ENCODE data around the gene SPOCK3. TPM values are rescaled to one million over a fixed set of nuclear protein-coding genes. Genes with fewer than 3 reads are reported as not detected.

The SPOCK3 gene
- total RNA-seq, 1 donor from 2014 or later, result 2.3 TPM

DNA sequence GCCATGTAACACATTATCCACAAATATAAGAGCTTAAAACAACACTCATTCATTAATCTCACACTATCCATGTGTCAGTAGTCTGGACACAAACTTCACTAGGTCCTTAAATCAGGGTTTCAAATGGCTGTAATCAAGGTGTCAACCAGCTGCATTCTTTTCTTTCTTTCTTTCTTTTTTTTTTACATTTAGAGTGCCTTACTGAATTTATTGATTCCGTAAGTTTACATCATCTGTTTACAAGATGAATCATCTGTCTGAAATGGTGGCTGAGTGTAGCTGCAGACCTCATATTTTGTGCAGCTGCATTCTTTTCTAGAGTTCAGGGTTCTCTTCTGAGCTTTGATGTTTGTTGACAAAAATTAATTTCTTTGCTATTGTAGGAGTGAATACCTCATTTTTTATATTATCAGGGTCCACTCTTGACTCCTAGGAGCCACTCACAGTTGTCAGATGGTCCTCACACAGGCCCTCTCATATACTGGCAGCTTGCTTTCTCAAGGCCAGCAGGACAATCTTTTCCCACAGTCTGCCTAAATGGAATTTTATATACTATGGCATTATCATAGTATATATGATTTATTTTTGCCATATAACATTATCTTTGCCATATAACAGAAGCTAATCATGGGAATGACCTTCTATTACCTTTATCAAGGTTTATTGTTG, 37.8 kb downstream of the SPOCK3 start:
- DNase-seq (ENCODE audit: low spot score in 2 of 2, unreplicated experiment in 2 of 2), result no peak
- H3K4me1 Mint-ChIP-seq, result peaks cover 7% of the 10 kb centered on the region
- no peak overlapping the region for H3K4me3 Mint-ChIP-seq
- no peaks in the 10 kb centered on the region for H3K36me3 Mint-ChIP-seq
- H3K27me3 Mint-ChIP-seq (ENCODE audit: low read depth), result no peaks in the 10 kb centered on the region
- H3K27ac Mint-ChIP-seq, result no peak overlapping the region
- TF ChIP-seq, protein P1, sequence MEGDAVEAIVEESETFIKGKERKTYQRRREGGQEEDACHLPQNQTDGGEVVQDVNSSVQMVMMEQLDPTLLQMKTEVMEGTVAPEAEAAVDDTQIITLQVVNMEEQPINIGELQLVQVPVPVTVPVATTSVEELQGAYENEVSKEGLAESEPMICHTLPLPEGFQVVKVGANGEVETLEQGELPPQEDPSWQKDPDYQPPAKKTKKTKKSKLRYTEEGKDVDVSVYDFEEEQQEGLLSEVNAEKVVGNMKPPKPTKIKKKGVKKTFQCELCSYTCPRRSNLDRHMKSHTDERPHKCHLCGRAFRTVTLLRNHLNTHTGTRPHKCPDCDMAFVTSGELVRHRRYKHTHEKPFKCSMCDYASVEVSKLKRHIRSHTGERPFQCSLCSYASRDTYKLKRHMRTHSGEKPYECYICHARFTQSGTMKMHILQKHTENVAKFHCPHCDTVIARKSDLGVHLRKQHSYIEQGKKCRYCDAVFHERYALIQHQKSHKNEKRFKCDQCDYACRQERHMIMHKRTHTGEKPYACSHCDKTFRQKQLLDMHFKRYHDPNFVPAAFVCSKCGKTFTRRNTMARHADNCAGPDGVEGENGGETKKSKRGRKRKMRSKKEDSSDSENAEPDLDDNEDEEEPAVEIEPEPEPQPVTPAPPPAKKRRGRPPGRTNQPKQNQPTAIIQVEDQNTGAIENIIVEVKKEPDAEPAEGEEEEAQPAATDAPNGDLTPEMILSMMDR (IDR thresholded peaks at IDR 0.05; ENCODE audit: unreplicated experiment), result no peak
- peaks cover 5% of the 10 kb centered on the region for H3K9me3 Mint-ChIP-seq

DNA sequence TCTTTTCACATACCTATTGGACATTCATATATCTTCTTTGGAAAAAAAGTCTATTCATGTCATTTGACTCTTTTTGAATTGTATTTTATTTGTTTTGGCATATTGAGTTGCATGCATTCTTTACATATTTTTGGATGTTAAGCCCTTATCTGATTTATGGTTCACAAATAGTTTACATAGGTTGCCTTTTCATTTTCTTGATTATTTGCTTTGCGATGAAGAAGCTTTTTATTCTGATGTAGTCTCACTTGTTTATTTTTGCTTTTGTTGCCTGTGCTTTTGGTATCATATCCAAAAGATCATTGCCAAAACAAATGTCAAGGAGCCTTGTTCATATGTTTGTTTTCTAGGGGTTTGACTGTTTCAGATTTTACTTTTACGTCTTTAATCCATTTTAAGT, 43.9 kb downstream of the SPOCK3 start:
- H3K27me3 Mint-ChIP-seq (ENCODE audit: low read depth), result no peaks in the 10 kb centered on the region
- peaks cover 5% of the 10 kb centered on the region for H3K4me1 Mint-ChIP-seq
- no peak overlapping the region for H3K27ac Mint-ChIP-seq
- H3K4me3 Mint-ChIP-seq, result no peak overlapping the region
- DNase-seq (ENCODE audit: low spot score in 2 of 2, unreplicated experiment in 2 of 2), result no peak
- H3K36me3 Mint-ChIP-seq, result no peaks in the 10 kb centered on the region
- TF ChIP-seq, protein P1 (IDR thresholded peaks at IDR 0.05; ENCODE audit: unreplicated experiment), result no peak
- peaks cover 7% of the 10 kb centered on the region for H3K9me3 Mint-ChIP-seq

DNA sequence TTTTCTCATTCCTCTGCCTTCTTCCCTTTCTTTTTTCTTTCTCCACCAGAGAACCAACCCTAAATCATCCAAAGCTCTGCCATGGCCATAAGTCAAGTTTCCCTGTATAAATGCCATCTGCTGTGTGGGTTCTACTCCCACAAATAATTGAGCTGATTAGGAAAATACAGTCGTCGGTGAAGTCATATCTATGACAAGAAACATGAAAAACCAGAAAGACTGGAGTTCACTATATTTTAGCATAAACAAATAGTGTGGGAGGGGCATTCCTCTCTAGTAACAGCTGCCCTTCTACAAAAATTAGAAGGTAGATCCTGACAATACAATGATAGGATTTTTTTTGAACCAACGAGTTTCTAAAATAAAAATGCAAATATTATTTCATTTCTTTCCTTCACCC, 48.8 kb downstream of the SPOCK3 start:
- Mint-ChIP-seq H3K4me1 (peaks cover 25% of the 10 kb centered on the region), H3K36me3 (no peaks in the 10 kb centered on the region), H3K4me3 (no peak overlapping the region), H3K27me3 (ENCODE audit: low read depth) (no peaks in the 10 kb centered on the region), H3K27ac (peak overlapping the region; percentile 64), H3K9me3 (peaks cover 3% of the 10 kb centered on the region)
- TF ChIP-seq, protein P1 (IDR thresholded peaks at IDR 0.05; ENCODE audit: unreplicated experiment), result no peak
- no peak for DNase-seq (ENCODE audit: low spot score in 2 of 2, unreplicated experiment in 2 of 2)

DNA sequence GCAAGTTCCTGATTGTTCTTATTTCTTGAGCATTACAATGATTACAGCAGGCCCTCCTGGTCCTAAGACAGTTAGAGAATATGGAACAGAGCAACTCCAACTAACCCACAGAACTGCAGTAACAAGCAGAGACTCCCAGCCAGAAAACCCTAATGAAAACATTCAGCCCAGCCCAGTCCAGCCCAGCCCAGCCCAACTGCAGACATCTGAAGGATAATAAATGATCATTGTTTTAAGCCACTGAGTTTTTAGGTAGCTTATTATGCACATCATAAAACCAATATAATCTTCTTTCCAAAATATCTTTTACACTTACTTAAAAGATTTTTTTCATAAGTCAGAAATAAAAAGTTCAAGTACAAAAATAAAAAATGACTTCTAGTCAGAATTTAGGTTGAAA, 51.3 kb downstream of the SPOCK3 start:
- Mint-ChIP-seq H3K27me3 (ENCODE audit: low read depth) (no peaks in the 10 kb centered on the region), H3K9me3 (no peaks in the 10 kb centered on the region), H3K4me3 (no peak overlapping the region), H3K27ac (no peak overlapping the region), H3K4me1 (peaks cover 25% of the 10 kb centered on the region), H3K36me3 (no peaks in the 10 kb centered on the region)
- no peak for DNase-seq (ENCODE audit: low spot score in 2 of 2, unreplicated experiment in 2 of 2)
- TF ChIP-seq, protein P1 (IDR thresholded peaks at IDR 0.05; ENCODE audit: unreplicated experiment), result no peak

DNA sequence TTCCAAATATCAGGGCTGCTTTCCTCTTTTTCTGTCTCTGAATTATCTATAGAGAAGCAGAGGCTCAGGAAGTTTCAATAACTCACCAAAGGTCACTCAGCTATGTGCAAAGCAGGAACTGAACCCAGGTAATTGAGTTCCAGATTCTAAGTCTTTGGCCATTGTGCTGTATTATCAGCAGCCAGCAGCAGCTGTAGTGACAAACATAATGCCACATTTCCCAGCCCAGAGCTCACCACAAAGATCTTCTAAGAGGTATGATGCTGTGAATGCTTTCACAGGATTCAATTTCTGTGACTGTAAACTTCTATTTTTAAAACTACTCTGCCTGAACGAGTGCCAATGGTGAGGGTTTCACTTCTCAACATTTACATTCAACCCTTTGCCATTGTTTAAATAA, 56.4 kb downstream of the SPOCK3 start:
- Mint-ChIP-seq H3K9me3 (peaks cover 7% of the 10 kb centered on the region), H3K4me3 (no peak overlapping the region), H3K4me1 (peaks cover 5% of the 10 kb centered on the region), H3K27me3 (ENCODE audit: low read depth) (no peaks in the 10 kb centered on the region), H3K27ac (no peak overlapping the region), H3K36me3 (no peaks in the 10 kb centered on the region)
- TF ChIP-seq, protein P1 (IDR thresholded peaks at IDR 0.05; ENCODE audit: unreplicated experiment), result no peak
- DNase-seq (ENCODE audit: low spot score in 2 of 2, unreplicated experiment in 2 of 2), result no peak

Data from mesothelial cell of epicardium (in vitro differentiated cells).